Activated naive CD8-positive, alpha-beta T cell treated with anti-CD3 and anti-CD28 coated beads, Interleukin-2, amount 10 ng/mL, durations not matched to agents 7 days and 5 days (primary cell): ENCODE data around the gene ARL15. TPM values are rescaled to one million over a fixed set of nuclear protein-coding genes. Genes with fewer than 3 reads are reported as not detected.

Experiments
- ATAC-seq: fragments of 150-1000 bp; cut with Tn5 transposase; one replicate; pipeline ENCODE4 v1.10.0; 2021; ENCODE audit warnings: low read depth, moderate library complexity
- POLR2A ChIA-PET: fragments of 350-600 bp; sonication (Branson Sonifier 250); formaldehyde crosslinking; loops from one replicate; lab custom pipeline; 2021; ENCODE audit warnings: antibody characterized with exemption; lab: Charles Lee
- DNase-seq: peaks from one replicate; pipeline ENCODE4 v3.0.0; 2021
- H3K27ac Mint-ChIP-seq: one replicate; pipeline ENCODE4 v1.8.0; 2022; ENCODE audit warnings: mild to moderate bottlenecking, mixed read lengths
- H3K27me3 Mint-ChIP-seq: one replicate; pipeline ENCODE4 v1.8.0; 2022; ENCODE audit warnings: mild to moderate bottlenecking, moderate library complexity, mixed read lengths
- H3K36me3 Mint-ChIP-seq: one replicate; pipeline ENCODE4 v1.8.0; 2021; ENCODE audit warnings: mild to moderate bottlenecking, mixed read lengths
- H3K4me1 Mint-ChIP-seq: one replicate; pipeline ENCODE4 v1.8.0; 2021; ENCODE audit warnings: mixed read lengths
- H3K4me3 Mint-ChIP-seq: one replicate; pipeline ENCODE4 v1.8.0; 2022; ENCODE audit warnings: mild to moderate bottlenecking, moderate library complexity, mixed read lengths
- H3K9me3 Mint-ChIP-seq: one replicate; pipeline ENCODE4 v1.8.0; 2021; ENCODE audit warnings: mixed read lengths
- total RNA-seq, 2 experiments: library from RNA; stranded (reverse); gene quantifications; one replicate each; pipeline ENCODE4 v1.2.3, GENCODE V29; 2021

The ARL15 gene
- total RNA-seq, 2 experiments from 2014 or later, result 9.8 to 12.2 TPM

- Mint-ChIP-seq H3K4me1 (peaks cover 4% of the 10 kb centered on the region), H3K27me3 (no peaks in the 10 kb centered on the region), H3K36me3 (peaks cover 4% of the 10 kb centered on the region), H3K4me3 (no peak overlapping the region), H3K9me3 (peaks cover 6% of the 10 kb centered on the region), H3K27ac (no peak overlapping the region)
- no peak for ATAC-seq
- POLR2A ChIA-PET, result no interaction called here
- no peak for DNase-seq
Measured at GRCh38 chr5:54289769-54290168, 20.6 kb downstream of the ARL15 start.

DNA sequence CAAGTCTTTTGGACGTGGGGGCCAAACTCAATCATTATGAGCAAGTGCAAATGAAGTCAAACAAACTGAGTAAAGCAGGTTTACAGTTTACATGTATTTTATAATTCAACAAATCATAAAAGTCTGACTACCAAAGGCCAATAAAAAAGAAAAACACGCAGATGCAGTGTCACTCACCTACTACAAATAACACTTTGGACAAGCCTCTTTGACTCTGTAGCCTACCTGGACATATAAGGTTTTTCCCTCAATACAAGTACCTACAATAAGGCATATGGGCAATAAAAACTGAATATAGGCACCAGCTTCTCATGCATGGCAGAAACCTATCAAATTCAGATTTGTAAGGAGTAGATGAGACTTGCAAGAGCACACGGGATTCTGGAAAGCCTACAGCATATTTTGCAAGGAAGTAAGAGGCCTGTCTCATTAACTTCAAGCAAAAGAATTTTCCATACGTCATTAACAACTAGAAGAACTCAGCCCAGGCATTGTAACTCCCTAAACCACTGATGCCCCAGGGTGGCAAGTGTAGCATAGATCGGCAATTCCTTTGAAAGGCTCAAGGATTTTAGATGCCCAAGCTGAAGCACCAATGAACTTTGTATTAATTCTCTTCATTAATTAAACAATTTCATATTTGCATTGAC lies 21.7 kb downstream of the ARL15 start:
- H3K9me3 Mint-ChIP-seq, result peaks cover 8% of the 10 kb centered on the region
- H3K4me1 Mint-ChIP-seq, result peaks cover 4% of the 10 kb centered on the region
- no peak overlapping the region for H3K27ac Mint-ChIP-seq
- POLR2A ChIA-PET, result no interaction called here
- peaks cover 4% of the 10 kb centered on the region for H3K36me3 Mint-ChIP-seq
- no peak for ATAC-seq
- no peak overlapping the region for H3K4me3 Mint-ChIP-seq
- no peak for DNase-seq
- no peaks in the 10 kb centered on the region for H3K27me3 Mint-ChIP-seq

GRCh38 chr5:54285686-54286085 lies 24.7 kb downstream of the ARL15 start:
- H3K27ac Mint-ChIP-seq, result no peak overlapping the region
- H3K4me3 Mint-ChIP-seq, result no peak overlapping the region
- H3K27me3 Mint-ChIP-seq, result no peaks in the 10 kb centered on the region
- POLR2A ChIA-PET, result no interaction called here
- peaks cover 2% of the 10 kb centered on the region for H3K4me1 Mint-ChIP-seq
- H3K9me3 Mint-ChIP-seq, result peaks cover 9% of the 10 kb centered on the region
- H3K36me3 Mint-ChIP-seq, result peaks cover 4% of the 10 kb centered on the region
- ATAC-seq (no peak), DNase-seq (no peak)

DNA sequence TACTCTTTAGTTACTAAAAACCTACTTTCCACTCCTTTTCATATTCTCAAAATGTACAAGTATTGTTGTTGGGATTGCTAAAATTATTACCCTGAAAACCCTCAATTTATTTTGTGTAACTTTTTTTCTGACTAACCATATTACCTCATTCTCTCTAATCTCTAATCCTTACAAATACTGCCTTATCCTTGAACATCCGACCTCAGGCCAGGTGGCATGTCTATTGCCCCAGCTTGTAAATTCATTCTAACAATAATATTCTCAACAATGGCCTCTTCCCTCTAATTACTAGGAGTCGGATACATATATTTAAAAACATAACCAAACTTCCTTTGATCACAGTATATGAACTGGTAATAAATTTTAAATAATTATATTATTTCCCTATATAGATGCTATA lies 25.8 kb downstream of the ARL15 start:
- Mint-ChIP-seq H3K4me3 (no peak overlapping the region), H3K27me3 (no peaks in the 10 kb centered on the region), H3K4me1 (no peaks in the 10 kb centered on the region), H3K36me3 (peaks cover 8% of the 10 kb centered on the region), H3K9me3 (peaks cover 9% of the 10 kb centered on the region), H3K27ac (no peak overlapping the region)
- no peak for DNase-seq
- no peak for ATAC-seq
- POLR2A ChIA-PET, result no interaction called here

GRCh38 chr5:54282876-54283275 lies 27.5 kb downstream of the ARL15 start:
- no peak for ATAC-seq
- H3K36me3 Mint-ChIP-seq, result peaks cover 8% of the 10 kb centered on the region
- POLR2A ChIA-PET, result no interaction called here
- H3K4me1 Mint-ChIP-seq, result no peaks in the 10 kb centered on the region
- peaks cover 7% of the 10 kb centered on the region for H3K9me3 Mint-ChIP-seq
- no peak for DNase-seq
- no peak overlapping the region for H3K27ac Mint-ChIP-seq
- H3K27me3 Mint-ChIP-seq, result no peaks in the 10 kb centered on the region
- H3K4me3 Mint-ChIP-seq, result no peak overlapping the region

GRCh38 chr5:54281960-54282692 lies 28.2 kb downstream of the ARL15 start:
- H3K27me3 Mint-ChIP-seq, result no peaks in the 10 kb centered on the region
- no peak for DNase-seq
- POLR2A ChIA-PET, result no interaction called here
- H3K27ac Mint-ChIP-seq, result no peak overlapping the region
- no peaks in the 10 kb centered on the region for H3K4me1 Mint-ChIP-seq
- ATAC-seq, result no peak
- H3K9me3 Mint-ChIP-seq, result peaks cover 6% of the 10 kb centered on the region
- H3K36me3 Mint-ChIP-seq, result peaks cover 6% of the 10 kb centered on the region
- no peak overlapping the region for H3K4me3 Mint-ChIP-seq

- no peak for ATAC-seq
- Mint-ChIP-seq H3K9me3 (peaks cover 3% of the 10 kb centered on the region), H3K27me3 (no peaks in the 10 kb centered on the region), H3K4me3 (no peak overlapping the region), H3K27ac (no peak overlapping the region), H3K4me1 (no peaks in the 10 kb centered on the region), H3K36me3 (peaks cover 4% of the 10 kb centered on the region)
- POLR2A ChIA-PET, result no interaction called here
- DNase-seq, result no peak
Measured at GRCh38 chr5:54279960-54280359, 30.4 kb downstream of the ARL15 start.

DNA sequence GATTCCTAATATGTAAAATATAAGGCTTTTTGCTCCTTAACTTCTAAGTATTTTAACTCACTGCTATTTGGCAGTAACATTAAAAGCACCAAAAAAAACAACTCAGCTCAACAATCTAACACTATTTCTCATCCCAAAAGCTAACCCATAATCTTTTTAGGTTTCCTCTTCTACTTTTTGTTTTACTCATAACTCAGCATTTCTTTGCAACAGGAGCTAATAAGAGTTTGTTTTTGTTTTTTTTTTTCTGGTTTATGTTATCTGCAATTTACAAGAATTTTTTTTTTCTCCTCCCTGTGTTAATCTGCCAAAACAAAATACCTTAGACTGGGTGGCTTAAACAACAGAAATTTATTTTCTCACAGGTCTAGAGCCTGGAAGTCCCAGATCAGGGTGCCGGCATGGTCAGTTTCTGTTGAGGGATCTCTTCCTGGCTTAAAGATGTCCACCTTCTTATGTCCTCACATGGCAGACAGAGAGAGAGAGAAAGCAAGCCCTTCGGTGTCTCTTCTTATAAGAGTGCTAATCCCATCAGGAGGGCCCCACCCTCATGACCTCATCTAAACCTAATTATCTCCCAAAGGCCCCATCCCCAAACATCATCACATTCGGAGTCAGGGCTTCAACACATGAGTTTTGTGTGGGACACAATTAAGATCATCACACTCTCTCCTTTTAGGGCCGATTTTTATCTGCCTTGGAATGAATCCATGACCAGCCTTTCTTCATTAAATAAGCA lies 31.2 kb downstream of the ARL15 start:
- no peak overlapping the region for H3K27ac Mint-ChIP-seq
- no peak for ATAC-seq
- H3K4me1 Mint-ChIP-seq, result no peaks in the 10 kb centered on the region
- no peak overlapping the region for H3K4me3 Mint-ChIP-seq
- DNase-seq, result no peak
- H3K9me3 Mint-ChIP-seq, result peaks cover 1% of the 10 kb centered on the region
- POLR2A ChIA-PET, result no interaction called here
- H3K36me3 Mint-ChIP-seq, result peaks cover 4% of the 10 kb centered on the region
- no peaks in the 10 kb centered on the region for H3K27me3 Mint-ChIP-seq

DNA sequence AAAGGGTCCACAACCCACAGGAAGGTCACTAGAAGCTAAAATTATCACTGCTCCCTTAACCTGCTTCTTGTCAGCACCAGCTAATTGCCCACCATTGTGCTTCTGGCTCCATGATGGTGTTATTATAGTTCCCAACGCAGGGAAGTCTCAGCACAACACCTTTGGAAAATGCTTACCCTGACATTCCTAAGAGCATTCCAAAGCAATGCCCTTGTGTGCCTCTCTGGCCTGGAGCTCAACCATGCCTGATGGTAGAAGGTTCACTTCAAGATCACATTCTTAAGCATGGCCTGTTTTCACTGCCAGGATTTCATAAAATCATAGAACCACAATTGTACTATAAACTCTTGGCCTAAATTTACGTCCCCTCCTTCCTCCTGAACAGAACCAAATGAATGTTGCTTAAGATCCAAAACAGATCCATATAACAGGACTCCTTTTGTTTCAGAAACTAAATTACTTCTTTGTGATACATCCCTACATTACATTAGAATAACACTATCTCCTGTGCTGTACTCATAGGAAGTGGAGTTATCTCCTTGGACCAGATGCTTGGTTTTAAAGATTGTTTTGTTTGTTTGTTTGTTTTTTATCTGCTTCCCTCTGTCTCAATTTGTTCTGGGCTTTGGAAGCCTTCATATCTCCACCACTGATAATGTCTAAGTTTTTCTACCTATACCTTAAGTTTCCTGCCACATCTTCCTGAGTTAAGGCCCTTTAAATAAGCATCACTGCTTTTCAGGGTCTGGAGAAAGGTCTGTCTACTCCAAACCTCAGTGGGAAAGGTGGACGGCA lies 32.1 kb downstream of the ARL15 start:
- ATAC-seq, result no peak
- H3K36me3 Mint-ChIP-seq, result peaks cover 4% of the 10 kb centered on the region

GRCh38 chr5:54276048-54276447 lies 34.3 kb downstream of the ARL15 start:
- no peaks in the 10 kb centered on the region for H3K4me1 Mint-ChIP-seq
- H3K9me3 Mint-ChIP-seq, result no peaks in the 10 kb centered on the region
- POLR2A ChIA-PET, result no interaction called here
- H3K36me3 Mint-ChIP-seq, result peaks cover 4% of the 10 kb centered on the region
- no peak overlapping the region for H3K27ac Mint-ChIP-seq
- ATAC-seq (no peak), DNase-seq (no peak)
- no peak overlapping the region for H3K4me3 Mint-ChIP-seq
- H3K27me3 Mint-ChIP-seq, result no peaks in the 10 kb centered on the region

More for the DNA sequence above, 32.1 kb downstream of the ARL15 start:
- DNase-seq, result no peak
- H3K4me3 Mint-ChIP-seq, result no peak overlapping the region
- no peak overlapping the region for H3K27ac Mint-ChIP-seq
- H3K4me1 Mint-ChIP-seq, result no peaks in the 10 kb centered on the region
- H3K9me3 Mint-ChIP-seq, result peaks cover 1% of the 10 kb centered on the region
- POLR2A ChIA-PET, result no interaction called here
- no peaks in the 10 kb centered on the region for H3K27me3 Mint-ChIP-seq

DNA sequence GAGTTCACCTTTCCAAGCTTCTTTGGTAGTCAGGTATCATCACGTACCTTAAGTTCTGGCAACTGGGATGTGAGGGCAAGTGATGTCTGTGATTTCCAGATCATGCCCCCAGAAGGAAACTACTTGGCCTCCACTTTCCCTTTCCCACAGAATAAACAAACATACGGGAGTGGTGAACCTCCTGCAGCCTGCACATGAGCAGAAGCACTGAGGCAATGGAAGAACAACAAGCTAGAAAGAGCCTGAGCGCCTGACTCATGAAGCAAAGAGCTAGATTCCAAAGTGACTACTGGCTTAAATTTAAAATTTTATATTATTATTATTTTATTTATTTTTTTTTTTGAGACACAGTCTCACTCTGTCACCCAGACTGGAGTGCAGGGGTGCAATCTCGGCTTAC lies 35.0 kb downstream of the ARL15 start:
- POLR2A ChIA-PET, result no interaction called here
- ATAC-seq (no peak), DNase-seq (no peak)
- Mint-ChIP-seq H3K36me3 (peaks cover 4% of the 10 kb centered on the region), H3K9me3 (no peaks in the 10 kb centered on the region), H3K4me3 (no peak overlapping the region), H3K4me1 (no peaks in the 10 kb centered on the region), H3K27me3 (no peaks in the 10 kb centered on the region), H3K27ac (no peak overlapping the region)

DNA sequence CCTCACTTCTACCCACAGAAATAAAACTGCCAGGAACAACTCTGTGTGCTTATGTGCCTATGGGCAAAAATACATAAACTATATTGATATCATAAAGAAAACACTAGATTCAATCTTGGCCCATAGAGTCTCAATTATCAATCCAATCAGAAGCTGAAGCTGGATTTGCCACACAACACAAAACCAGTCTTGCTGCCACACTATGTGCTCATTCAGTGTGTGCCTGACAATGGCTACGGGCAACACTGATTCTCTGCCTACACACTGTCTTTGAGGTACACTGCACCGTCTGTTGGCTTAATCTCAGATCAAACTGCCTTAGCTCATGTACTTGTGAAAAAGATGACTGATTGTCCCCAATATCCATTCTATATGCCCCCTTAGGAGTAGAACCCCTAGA lies 35.4 kb downstream of the ARL15 start:
- no peak for ATAC-seq
- Mint-ChIP-seq H3K27me3 (no peaks in the 10 kb centered on the region), H3K4me1 (no peaks in the 10 kb centered on the region), H3K27ac (no peak overlapping the region), H3K9me3 (no peaks in the 10 kb centered on the region), H3K4me3 (no peak overlapping the region), H3K36me3 (peaks cover under 1% of the 10 kb centered on the region)
- POLR2A ChIA-PET, result no interaction called here
- DNase-seq, result no peak

- Mint-ChIP-seq H3K27me3 (no peaks in the 10 kb centered on the region), H3K4me3 (no peak overlapping the region), H3K27ac (no peak overlapping the region), H3K4me1 (no peaks in the 10 kb centered on the region), H3K9me3 (no peaks in the 10 kb centered on the region), H3K36me3 (no peaks in the 10 kb centered on the region)
- DNase-seq (no peak), ATAC-seq (no peak)
- POLR2A ChIA-PET, result no interaction called here
Measured at GRCh38 chr5:54273715-54274114, 36.7 kb downstream of the ARL15 start.
